ENCODE measurements around the gene TRIM2. TPM values are rescaled to one million over a fixed set of nuclear protein-coding genes. Genes with fewer than 3 reads are reported as not detected.
"Not testable (repeated sequence)": the region's sequence is repeated elsewhere in the genome, so short reads cannot be mapped to it uniquely, and the experiment has no call there.

TRIM2 gene
- total RNA-seq, 1 donor from 2014 or later, result 13.9 TPM

DNA sequence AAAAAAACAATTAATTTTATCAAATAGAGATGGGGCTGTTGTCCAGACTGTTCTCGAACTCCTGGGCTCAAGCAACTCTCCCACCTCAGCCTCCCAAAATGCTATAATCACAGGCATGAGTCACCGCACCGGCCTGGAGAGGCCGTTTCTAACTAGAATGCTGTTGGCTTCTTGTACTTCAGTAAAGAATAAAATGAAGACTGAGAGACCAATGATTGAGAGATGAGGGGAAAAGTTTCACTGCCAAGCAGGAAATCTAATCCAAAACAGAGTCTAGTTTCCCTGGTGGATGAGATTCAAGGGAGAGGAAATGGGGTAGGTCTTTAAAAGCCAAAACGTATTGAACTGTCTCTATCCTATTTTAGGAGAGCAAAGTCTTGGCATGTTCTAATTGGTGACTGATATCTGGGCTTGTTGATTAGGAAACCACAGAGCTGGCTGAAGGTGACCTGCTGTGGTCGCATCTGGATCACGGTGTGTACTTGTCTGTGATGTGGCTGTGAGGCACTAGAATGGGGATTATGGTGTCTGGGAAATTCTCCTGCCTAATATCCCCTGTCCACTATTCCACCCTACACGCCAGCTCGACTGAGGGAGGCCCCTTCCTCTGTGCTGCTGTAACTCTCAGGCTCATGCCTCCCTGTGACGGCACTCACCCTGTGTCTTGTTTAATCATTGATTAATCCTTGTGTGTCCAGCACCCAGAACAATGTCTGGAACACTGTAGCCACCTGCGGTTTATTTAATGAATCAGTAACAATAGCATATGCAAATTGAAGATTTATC lies 15.0 kb upstream of the TRIM2 start:
- no peak for DNase-seq (ENCODE audit: low read depth in 2 of 2)

DNA sequence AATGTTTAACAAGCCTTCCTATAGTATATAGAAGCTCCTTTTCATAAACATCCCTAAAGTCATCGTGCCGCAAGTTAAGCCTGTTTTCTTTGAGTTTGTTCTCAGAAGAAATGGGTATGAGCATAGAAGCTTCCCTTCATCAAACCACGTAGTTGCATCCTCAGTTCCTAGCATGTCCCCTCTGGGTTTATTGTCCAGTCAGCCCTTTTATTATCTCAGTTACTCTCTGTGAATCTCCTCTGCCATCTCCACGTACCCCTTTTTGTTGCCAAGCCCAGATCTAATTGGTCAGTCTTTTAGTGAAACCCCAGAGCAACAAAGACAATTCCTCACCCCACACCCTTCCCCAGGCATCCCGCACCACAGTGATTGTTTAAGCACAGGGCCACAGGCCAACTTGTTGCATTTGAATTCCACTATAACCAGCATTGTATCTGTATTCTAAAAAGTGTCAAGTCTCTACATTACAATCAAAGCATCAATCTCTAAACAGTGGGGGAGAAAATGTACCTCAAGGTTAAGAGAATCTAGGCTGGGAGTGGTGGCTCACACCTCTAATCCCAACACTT lies 12.4 kb upstream of the TRIM2 start:
- no peak for DNase-seq (ENCODE audit: low read depth in 2 of 2)

DNA sequence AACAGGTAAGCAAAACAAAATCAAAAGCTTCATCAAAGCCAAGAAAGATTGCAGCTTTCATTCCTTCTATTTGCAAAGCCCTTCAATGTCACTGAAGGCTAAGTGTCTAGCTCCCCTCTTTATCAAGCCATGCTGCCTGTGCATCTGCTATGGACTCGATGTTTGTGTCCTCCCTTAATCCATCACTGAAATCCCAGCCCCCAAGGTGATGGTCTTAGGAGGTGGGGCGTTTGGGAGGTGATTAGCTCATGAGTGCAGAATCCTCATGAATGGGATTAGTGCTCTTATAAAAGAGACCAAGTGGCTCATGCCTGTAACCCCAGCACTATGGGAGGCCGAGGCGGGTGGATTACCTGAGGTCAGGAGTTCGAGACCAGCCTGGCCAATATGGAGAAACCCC lies 6.9 kb upstream of the TRIM2 start:
- no peak for DNase-seq (ENCODE audit: low read depth in 2 of 2)

DNA sequence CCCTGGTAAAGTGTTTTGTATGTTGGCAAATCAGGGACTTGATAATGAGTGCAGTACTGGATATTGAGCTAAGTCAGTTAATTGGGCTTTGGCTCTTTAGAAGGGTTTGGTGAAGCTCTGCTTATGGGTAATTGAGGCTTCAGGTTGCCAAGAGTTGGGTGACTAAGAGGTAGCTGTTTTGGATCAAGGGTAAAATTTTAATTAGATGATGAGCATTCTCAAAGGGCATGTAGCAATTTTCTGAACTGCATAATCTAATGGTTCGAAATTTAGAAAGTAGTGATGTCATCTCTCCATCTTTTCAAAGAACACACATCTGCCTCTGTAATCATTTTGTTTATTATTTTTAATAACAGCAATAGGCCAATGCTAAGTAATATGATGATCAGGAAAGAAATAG lies 5.5 kb upstream of the TRIM2 start:
- DNase-seq (ENCODE audit: low read depth in 2 of 2), result no peak

DNA sequence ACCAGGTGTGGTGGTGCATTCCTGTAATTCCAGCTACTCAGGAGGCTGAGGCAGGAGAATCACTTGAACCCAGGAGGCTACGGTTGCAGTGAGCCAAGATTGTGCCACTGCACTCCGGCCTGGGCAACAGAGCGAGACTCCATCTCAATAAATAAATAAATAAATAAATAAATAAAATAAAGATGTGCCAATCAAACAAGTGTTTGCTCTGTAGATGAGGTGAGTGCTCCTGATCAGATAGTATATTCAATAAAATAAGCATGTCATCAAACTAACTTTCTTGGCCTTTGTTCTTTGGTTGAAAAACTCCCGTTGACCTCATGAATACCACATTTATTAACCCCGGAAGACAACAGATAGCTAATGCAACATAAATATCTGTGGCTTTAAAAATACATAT lies 497 bp upstream of the TRIM2 start:
- DNase-seq (ENCODE audit: low read depth in 2 of 2), result not testable (repeated sequence)

DNA sequence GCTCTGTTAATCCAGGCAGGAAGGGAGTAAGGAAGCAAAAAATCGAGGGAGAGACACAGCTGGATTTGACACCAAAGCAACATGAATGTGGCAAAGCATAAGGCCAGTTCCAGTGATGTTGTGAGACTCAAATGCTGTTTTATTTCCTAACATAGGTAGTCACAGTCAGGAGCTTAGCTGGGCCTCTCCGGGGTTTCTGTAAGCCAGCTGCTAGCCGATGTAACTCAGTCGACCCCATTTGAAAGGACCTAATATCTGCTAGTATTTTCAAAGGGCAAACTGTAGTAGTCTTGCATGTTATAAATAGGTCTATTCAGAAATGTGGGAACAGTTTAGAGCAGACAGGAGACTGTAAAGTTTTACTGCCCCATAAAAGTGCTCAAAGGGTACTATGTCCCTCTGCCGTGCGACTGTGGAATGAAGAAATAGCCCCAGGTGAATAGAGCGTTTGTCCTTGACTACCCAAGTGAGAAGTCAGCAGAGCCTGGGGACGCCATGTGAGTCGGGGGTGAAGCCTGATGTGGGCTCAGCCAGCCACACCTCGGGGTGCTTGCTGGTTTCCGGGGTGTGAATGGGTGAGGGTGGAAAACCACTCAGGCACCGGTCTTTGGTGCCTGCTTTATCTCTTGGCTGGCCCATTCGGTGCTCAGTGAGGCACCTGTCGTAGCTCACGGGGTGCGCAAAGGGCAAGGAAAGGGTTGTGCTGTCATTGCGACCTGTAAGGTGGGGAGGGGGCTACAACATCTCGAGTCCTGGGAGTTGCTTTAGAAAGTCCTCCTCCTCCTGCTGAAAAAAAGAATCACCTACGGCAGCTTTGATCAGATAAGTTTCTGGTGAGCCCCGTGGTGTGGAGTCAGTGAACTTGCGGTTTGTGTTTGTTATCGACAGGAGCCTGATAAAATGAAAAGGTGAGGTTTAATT lies 745 bp downstream of the TRIM2 start:
- DNase-seq (ENCODE audit: low read depth in 2 of 2), result no peak

DNA sequence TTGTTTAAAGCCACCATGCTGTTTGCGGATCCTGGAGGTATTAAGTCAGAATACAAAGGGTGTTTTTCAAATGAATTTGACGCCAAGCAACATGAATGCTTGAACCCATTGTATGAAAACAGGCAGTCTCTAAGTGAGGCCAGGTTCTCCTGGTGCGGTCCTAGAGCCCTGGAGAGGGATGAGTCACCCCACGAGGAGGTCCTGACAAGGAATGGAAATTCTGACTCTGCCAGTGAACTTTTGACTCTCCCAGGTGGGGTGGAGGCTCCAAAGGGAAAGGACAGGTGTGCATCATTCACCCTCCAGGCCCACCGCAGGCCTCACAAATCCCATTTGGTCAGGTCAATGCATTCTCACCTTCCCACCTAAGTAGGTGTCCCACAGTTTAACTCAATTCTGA lies 1.5 kb downstream of the TRIM2 start:
- no peak for DNase-seq (ENCODE audit: low read depth in 2 of 2)

DNA sequence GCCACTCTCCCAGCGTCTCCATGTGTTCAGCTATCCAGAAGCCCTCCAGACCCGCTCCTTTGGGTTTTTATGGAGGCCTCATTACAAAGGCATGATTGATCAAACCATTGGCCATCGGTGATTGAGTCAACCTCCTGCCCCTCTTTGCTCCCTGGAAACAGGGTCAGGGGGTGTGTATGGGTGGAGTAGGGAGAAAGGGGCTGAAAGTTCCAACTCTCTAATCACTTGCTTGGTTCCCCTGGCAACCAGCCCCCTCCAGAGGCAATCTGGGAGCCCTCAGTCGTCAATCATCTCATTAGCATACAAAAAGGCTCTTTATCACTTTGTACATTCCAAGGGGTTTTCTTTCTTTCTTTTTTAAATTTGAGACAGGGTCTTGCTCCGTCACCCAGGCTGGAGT lies 2.3 kb downstream of the TRIM2 start:
- DNase-seq (ENCODE audit: low read depth in 2 of 2), result no peak

DNA sequence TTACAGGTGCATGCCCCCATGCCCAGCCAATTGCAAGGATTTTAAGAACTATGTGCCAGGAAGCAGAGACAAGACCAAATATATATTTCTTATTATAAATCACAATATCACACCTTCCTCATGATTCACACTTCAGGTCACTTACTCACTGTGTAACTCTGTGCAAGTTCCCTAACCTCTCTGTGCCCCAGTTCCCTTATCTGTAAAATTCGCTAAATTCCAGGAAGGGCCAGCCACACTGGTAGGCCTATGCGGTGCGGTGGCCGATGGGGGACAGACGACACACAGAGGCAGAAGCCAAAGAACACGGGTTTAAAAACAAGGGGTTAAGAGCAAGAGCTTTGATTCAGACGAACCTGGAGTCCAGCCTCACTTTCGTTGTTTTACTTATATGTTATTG lies 2.8 kb downstream of the TRIM2 start:
- no peak for DNase-seq (ENCODE audit: low read depth in 2 of 2)

DNA sequence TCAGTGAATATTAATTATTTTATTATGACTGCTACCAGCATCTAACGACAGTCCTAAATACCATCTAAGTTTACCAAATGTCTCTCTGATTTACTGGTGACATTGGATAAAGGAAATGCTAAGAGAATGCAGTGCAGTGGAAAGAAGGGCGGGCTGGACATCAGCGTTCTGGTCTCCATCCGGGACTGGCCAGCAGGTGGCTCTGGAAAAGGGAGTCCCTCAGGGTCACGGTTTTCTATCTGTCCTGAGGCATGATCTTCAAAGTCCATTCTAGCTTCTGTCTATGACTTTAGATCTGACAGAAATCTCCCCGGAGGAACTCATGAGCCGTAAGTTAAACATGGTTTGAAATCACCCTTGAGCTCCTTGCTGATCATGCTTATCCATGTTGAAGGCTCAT lies 3.3 kb downstream of the TRIM2 start:
- peak; percentile 25 to 54 for DNase-seq (ENCODE audit: low read depth in 2 of 2)

DNA sequence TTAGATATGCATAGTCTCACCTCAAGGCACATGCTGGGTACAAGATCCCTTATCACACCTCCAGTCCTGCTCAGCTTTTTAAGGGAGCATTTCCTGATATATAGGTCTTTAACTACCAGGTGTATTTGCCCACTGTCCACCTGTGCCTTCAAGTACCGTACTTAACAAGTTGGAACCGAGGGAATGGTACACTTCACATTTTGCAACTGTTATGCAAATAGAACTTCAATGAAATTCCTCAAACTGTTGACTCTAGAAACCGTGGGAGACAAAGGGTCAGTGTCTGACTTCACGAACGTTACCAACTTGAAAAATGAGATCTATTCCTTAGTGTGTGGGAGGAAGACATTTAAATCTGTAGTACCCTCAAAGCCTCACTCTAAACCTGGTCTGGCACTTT lies 5.2 kb downstream of the TRIM2 start:
- DNase-seq (ENCODE audit: low read depth in 2 of 2), result no peak

DNA sequence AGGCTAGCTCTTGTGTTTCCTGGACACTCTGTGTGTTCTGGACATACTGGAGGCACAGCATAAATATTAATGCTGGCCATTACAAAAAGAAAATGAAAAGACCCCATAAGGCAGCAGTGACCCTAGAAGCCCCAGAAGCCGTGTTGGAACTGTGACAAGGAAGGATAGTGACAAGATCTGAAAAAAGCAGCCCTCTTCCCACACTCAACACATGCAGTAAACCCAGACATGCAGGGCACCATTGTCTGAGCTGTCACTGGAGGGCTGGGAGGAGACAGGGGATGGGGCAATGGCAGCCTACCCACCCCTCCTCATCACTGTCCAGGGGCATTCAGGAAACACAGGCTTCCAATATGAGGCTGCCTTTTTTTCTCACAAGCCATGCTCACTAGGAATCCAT lies 6.5 kb downstream of the TRIM2 start:
- no peak for DNase-seq (ENCODE audit: low read depth in 2 of 2)

DNA sequence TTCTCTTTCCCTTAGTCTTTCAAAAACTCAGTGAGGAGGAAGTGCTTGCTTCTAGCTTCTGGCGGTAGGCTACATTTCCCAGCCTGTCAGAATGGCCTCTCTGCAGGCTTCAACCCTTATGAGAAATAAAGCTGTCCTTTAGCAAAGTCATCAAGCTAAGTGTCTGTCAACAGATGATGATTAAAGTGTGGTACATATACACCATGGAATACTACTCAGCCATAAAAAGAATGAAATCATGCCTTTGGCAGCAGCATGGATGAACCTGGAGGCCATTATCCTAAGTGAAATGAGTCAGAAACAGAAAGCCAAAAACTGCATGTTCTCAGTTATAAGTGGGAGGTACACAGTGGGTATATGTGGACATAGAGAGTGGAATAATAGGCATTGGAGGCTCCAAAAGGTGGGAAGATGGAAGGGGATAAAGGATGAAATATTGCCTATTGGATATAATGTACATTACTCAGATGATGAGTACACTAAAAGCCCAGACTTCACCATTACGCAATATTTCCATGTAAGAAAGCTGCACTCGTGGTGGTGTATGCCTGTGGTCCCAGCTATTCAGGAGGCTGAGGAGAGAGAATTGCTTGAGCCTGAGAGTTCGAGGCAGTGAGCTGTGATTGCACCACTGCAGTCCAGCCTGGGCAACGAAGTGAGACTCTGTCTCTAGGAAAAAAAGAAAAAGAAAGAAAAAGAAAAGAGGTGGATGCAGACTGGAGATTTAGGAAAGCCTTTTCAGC lies 7.9 kb downstream of the TRIM2 start:
- DNase-seq (ENCODE audit: low read depth in 2 of 2), result no peak

DNA sequence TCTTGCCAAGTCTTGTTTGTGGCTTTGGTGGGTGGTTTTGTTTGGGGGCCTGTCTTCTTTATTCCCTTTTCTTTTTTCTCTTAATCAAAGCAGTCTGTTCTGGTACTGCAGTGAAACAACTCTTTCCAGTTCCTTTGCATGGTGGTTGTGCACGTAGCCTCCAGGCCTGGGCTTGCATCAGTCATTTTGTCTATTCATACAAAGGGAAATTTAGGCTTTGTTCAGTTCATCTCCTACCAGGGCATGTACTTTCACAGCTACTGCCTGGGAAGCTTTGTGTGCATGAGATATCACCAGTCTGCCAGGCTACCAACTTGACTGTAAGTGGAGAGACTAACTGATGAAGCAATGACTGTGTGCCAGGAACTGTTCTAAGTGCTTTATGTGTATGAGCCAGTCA lies 8.5 kb downstream of the TRIM2 start:
- no peak for DNase-seq (ENCODE audit: low read depth in 2 of 2)

DNA sequence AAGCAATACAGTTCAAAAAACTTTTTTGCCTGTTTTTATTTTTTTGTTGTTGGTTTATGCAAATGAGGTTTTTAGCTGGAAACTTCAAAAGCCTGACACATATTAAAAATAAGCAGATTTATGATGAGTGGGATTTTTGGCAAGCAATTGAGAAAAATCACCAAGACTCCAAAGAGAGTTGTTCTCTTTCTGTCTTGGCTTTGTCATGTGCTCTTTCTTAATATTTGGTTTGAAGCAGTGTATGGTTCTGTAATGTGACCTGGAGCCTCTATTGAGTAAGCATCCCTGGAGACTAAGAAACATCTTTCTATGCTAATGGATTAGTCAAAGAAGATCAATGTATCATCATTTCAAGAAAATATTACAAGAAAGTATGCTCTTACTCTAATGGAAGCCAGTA lies 11.7 kb downstream of the TRIM2 start:
- DNase-seq (ENCODE audit: low read depth in 2 of 2), result no peak

DNA sequence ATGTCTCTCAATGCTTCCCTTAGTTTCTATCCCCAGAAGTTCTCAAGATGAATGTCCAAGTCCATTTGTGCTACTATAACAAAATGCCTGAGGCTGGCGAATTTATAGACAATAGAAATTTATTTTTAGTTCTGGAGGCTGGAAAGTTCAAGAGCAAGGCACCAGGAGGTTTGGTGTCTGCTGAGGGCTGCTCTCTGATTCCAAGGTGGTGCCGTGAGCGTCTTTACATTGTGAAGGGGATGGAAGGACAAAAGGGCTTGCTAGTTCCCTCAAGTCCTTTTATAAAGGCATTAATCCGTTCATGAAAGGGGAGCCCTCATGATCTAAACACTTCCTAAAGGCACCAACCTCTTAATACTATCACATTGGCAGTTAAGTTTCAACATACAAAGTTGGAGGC lies 12.3 kb downstream of the TRIM2 start:
- DNase-seq (ENCODE audit: low read depth in 2 of 2), result no peak

DNA sequence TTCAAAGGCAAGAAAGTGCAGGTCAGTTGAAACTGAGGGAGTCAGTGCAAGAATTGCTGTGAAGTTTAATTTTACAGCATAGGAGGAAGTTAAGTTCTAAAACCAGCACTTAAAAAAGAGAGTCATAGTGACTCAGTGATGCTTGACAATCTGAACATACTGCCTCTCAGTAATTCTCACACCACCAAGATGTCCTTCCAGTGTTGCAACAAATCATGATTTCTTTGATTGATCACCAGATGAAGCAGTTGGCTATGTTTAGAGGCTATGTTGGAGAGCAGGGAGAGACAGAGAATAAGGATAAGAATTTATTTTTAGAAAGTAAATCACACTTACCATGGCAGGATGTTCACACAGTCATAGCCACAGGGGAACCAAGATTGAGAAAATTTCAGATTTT lies 13.2 kb downstream of the TRIM2 start:
- DNase-seq (ENCODE audit: low read depth in 2 of 2), result no peak

DNA sequence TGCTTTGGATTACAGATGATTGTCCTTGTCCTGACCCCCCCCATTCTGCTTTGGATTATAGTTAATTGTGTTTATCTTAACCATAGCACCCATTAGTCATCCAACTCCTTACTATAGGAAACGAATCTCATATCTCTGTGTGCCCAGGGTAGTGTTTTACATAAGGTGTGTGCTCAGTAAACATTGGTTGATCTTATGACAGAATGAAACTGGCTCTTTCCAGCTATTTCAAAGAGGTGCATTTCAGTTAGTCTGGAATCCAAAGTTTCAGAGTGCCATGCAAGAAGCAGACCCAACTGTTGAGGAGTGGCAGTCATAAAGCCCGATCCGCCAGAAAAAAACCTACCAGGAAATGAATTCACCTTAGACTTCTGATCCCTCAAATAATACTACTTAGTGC lies 14.7 kb downstream of the TRIM2 start:
- no peak for DNase-seq (ENCODE audit: low read depth in 2 of 2)

DNA sequence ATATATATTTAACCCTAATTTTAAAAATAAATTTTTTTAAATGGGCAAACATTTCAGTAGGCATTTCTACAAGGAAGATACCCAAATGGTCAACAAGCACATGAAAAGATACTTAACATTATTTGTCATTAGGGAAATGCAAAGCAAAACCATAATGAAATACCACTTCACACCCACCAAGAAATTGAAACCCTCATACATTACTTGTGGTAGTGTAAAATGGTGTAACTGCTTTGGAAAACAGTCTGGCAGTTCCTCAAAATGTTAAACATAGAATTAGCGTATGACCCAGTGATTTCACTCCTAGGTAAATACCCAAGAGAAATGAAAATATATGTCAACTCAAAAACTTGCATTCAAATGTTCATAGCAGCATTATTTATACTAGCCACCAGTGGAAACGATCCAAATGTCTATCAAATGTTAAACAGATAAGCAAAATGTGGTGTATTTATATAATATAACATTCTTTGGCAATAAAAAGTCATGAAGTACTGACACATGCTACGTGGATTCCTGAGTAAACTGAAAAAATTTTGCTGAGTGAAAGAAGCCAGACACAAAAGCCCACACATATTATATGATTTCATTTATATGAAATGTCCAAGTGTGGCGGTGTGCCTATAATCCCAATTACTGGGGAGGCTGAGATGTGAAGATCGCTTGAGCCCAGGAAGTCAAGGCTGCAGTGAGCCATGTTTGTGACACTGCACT lies 16.6 kb downstream of the TRIM2 start:
- no peak for DNase-seq (ENCODE audit: low read depth in 2 of 2)

DNA sequence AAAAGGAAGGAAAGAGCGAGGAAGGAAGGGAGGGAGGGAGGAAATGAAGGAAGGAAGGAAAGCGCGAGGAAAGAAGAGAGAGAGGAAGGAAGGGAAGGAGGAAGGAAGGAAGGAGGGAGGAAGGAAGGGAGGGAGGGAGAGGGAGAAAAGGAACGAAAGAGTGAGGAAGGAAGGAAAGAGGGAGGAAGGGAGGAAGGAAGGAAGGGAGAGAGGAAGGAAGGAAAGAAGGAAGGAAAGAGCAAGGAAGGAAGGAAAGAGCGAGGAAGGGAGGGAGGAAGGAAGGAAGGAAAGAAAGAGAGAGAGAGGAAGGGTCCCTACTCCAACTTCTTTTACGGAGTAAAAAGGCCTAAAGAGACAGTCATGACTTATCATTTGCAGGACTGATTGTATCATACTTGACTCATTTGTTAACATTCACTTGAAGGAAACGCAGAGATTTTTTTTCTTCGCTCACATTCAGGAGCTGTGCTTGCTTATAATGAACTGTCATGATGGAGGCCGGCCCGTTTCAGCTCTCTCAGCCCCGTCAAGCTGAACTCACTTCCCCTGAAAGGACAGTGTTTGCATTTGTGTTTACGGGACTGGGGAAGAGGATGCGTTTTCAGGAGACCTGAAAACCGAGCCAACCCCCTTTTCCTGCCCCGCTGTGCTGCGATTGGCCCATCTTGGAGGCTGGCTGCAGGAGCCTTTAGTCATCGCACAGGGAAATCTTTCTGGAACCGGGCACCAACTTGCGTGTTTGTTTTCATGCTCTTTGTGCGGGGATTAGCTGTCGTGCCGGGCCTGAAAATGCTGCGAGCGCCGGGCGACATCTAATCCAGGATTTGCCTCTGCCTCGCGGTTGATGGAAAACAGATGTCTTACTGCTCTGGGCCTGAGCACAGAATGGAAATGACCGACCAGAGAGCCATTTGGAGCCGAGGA lies 17.8 kb downstream of the TRIM2 start:
- DNase-seq (ENCODE audit: low read depth in 2 of 2), result peak in 1 of 2 donors; percentile 81

Measured in dermis microvascular lymphatic vessel endothelial cell (primary cell).